Measurements from ENCODE around the gene SSTR1.

GRCh38 chr14:38206689-38207376, 871 bp upstream of the SSTR1 start:
- TF ChIP-seq CTCF (IDR thresholded peaks at IDR 0.05) = no peak
- TF ChIP-seq POLR2A (IDR thresholded peaks at IDR 0.05) = no peak
- TF ChIP-seq POLR2AphosphoS5 (IDR thresholded peaks at IDR 0.05) = no peak
- no peak for TF ChIP-seq EP300 (IDR thresholded peaks at IDR 0.05)

All from upper lobe of left lung (tissue), 4 donors.